Neuron (in vitro differentiated cells): ENCODE results near the gene TTC31.

Experiments
- H2AFZ ChIP-seq: one replicate; pipeline ENCODE4 v1.6.1; 2013; ENCODE audit warnings: low read depth, mild to moderate bottlenecking, inconsistent platforms, low read length, moderate library complexity
- H3K27me3 ChIP-seq: one replicate; pipeline ENCODE4 v1.6.1; 2013; ENCODE audit warnings: low read length; ENCODE audit not compliant: insufficient read depth
- H3K36me3 ChIP-seq: one replicate; pipeline ENCODE4 v1.6.1; 2013; ENCODE audit warnings: low read length; ENCODE audit not compliant: insufficient read depth
- H3K4me1 ChIP-seq: one replicate; pipeline ENCODE4 v1.6.1; 2013; ENCODE audit warnings: low read length; ENCODE audit not compliant: insufficient read depth
- H3K4me3 ChIP-seq: 2 replicates; pipeline ENCODE4 v1.5.1; 2013; ENCODE audit warnings: mild to moderate bottlenecking, low read length, moderate library complexity
- H3K9me3 ChIP-seq: one replicate; pipeline ENCODE4 v1.6.1; 2013; ENCODE audit warnings: low read length

TTC31 gene

DNA sequence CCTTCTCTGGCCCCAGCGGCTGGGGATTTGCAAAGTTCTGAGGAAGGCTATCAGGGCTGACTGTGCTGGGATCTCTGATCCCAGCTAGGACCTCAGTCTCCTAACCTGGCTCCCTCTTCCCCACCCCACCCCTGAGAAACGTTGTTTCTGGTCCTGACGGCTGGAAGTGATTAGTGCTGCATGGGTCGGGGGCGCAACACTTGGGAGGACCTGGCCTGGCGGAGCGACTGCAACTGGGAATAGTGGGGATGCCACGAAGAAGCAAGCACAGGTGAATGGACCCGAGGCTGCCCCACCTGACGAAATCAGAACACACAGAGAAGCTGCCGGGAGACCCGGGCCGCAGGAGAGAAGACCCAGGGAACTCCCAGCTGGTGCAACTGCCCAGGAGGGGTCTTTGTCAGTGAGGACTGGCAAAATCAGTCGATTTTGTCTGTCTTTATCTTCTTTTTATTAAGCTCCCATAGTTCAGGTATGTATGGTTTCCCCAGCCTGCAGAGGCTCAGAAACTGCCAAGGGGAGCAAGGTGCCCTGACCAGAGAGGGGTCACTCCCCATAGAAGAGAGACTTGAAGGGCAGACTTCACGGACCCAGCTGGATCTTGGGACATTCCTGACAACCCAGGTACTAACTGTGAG lies 17.2 kb downstream of the TTC31 start:
- H3K36me3 ChIP-seq, result peaks cover 4% of the 10 kb centered on the region
- H2AFZ ChIP-seq, result peak overlapping the region; percentile 64
- H3K9me3 ChIP-seq, result peaks cover 2% of the 10 kb centered on the region
- H3K27me3 ChIP-seq, result peaks cover 84% of the 10 kb centered on the region
- peaks cover 24% of the 10 kb centered on the region for H3K4me1 ChIP-seq
- peak overlapping the region; percentile 36 for H3K4me3 ChIP-seq

DNA sequence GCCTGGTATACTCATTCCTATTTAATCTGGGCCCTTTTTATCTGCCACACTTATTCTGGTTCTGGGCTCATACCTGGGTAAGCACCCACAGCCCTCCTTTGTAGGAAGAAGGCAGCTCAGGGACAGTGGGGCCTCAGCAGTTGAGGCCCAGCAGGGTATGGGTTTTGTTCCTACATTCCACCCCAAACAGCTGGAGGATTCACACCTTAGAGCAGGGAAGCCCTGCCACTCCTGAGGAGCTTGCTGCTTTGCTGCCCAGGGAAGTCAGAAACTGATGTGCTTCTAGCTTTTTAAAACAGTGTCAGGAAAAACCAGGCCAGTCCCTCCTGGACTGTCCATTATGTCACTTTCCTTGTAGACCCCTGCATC lies 17.7 kb downstream of the TTC31 start:
- Histone ChIP-seq H3K36me3 (peaks cover 9% of the 10 kb centered on the region), H3K9me3 (peaks cover 2% of the 10 kb centered on the region), H3K4me1 (peaks cover 24% of the 10 kb centered on the region), H3K27me3 (peaks cover 84% of the 10 kb centered on the region), H3K4me3 (no peak overlapping the region), H2AFZ (no peak overlapping the region)

- Histone ChIP-seq H3K36me3 (peaks cover 13% of the 10 kb centered on the region), H3K4me1 (peaks cover 30% of the 10 kb centered on the region), H3K4me3 (no peak overlapping the region), H2AFZ (no peak overlapping the region), H3K27me3 (peaks cover 79% of the 10 kb centered on the region), H3K9me3 (peaks cover 2% of the 10 kb centered on the region)
Measured at GRCh38 chr2:74501335-74502071, 18.6 kb downstream of the TTC31 start.

DNA sequence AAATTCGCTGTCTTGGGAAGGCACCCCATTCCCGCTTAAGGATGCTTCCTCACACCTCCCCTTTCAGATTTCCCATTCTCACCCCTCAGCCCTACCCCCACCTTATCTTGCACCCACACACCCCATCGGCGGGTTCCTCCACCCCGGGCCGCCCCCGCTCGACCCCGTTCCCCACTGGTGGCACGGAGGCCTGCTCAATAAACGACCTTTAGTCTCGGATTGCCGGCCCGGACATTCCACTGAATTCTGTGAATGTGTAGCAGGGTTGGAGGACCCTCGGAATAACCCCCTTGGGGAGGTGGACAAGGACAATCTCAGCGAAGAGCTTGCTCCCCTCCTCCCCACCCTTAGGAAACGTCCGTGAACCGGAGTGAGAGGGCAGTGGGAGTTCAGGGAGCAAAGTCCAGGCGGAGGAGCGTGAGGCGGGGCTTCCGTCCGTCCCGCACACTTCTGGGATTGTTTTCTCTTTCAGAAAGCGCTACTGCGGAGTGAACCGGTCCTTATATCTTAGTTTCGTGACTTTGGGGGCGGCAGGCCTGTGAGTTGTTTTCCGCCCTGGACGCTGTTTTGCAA lies 19.4 kb downstream of the TTC31 start:
- peaks cover 72% of the 10 kb centered on the region for H3K27me3 ChIP-seq
- H3K36me3 ChIP-seq, result peaks cover 13% of the 10 kb centered on the region
- H3K4me3 ChIP-seq, result no peak overlapping the region
- H3K9me3 ChIP-seq, result peaks cover 2% of the 10 kb centered on the region
- peaks cover 34% of the 10 kb centered on the region for H3K4me1 ChIP-seq
- no peak overlapping the region for H2AFZ ChIP-seq

- H3K9me3 ChIP-seq, result peaks cover 2% of the 10 kb centered on the region
- no peak overlapping the region for H2AFZ ChIP-seq
- no peak overlapping the region for H3K4me3 ChIP-seq
- peaks cover 13% of the 10 kb centered on the region for H3K36me3 ChIP-seq
- H3K4me1 ChIP-seq, result peaks cover 30% of the 10 kb centered on the region
- H3K27me3 ChIP-seq, result peaks cover 65% of the 10 kb centered on the region
Measured at GRCh38 chr2:74502720-74503505, 20.0 kb downstream of the TTC31 start.

DNA sequence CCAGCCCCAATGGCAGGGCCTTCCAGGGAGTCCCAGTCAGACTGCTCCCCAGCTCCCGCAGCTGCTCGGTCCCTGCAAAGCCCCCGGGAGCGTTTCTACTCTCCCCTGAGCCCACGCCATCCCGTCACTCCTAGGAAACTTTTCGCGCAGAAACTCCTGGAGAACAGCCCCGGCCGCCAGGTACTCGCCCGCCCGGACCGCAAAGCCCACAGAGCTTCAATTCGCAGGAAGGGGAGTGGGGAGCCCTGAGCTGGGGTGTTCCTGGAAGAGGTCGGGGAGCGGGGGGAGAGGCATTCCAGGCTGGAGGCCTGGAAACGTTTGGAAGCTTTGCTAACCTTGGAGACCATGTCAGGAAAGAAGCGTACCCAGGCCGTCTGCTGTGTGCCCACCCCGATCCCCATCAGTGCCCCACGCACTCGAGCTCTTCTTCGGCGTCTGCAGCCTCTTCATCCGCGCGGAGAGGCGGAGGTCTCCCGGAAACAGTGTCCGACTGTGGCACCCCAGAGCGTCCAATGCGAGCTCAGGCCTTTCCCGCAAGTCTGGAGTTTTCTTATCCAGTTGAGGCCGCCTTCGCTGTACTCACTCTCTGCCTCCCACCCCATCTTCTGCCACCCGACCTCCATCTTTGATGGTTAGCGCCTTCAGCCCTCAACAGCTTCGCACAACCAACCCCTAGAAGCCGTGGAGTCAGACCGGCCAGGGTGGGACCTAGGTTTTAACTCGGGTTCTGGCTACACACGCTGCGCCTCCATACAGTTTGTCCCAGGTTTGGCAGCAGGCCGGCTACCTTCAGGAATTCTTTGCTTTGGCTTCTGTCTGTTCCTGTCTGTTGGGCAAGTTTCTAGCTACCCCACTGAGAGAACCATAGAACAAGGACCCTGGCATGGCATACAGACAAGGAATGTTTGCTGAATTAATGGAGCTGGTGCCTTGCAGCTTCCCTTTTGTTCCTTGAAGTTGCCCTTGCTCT lies 20.9 kb downstream of the TTC31 start:
- Histone ChIP-seq H3K4me1 (peaks cover 21% of the 10 kb centered on the region), H2AFZ (no peak overlapping the region), H3K9me3 (peaks cover 2% of the 10 kb centered on the region), H3K27me3 (peaks cover 57% of the 10 kb centered on the region), H3K4me3 (no peak overlapping the region), H3K36me3 (peaks cover 13% of the 10 kb centered on the region)

- Histone ChIP-seq H3K9me3 (peaks cover 2% of the 10 kb centered on the region), H3K27me3 (peaks cover 50% of the 10 kb centered on the region), H3K36me3 (peaks cover 13% of the 10 kb centered on the region), H3K4me1 (peaks cover 13% of the 10 kb centered on the region), H2AFZ (no peak overlapping the region), H3K4me3 (no peak overlapping the region)
Measured at GRCh38 chr2:74504591-74504990, 21.7 kb downstream of the TTC31 start.

DNA sequence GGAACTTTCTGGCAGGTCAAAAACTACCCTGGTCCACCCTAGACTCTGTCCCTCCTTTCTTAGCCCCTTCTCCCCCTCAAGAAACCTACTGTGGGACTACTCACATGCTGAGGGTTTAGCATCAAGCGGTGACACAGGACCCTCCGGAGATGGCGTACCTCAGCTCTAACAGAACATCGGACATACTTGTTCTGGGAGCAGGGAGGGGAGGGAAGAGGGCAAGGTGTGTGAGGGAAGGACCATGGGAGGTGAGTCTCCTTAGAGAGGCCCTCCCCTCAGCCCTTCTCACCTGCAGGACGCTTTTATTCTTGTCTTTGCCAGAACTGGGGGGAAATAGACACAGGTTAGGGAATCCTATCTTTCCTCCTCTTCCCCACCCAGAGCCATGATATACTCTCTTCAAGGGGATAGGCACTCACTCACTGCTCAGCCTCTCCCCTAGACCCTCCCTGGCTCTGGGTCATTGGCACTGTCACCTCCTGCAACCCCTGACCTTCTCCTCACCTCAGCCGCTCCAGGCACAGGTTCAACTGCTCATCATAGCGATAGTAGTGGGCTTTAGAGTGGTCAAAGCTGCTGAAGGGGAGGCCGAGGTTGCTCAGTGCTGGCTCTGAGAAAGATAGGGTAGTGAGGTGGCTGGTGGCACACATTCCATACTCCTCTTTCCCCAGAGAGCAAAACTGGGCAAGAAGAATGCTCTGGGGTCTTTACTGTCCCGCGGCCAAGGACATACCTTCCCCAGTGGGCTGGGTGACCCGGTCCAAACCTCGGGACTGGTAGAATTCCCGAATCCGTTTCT lies 22.8 kb downstream of the TTC31 start:
- Histone ChIP-seq H3K36me3 (peaks cover 13% of the 10 kb centered on the region), H3K9me3 (peaks cover 2% of the 10 kb centered on the region), H3K27me3 (peaks cover 50% of the 10 kb centered on the region), H2AFZ (no peak overlapping the region), H3K4me3 (no peak overlapping the region), H3K4me1 (peaks cover 10% of the 10 kb centered on the region)

GRCh38 chr2:74507145-74507925 lies 24.5 kb downstream of the TTC31 start, which contains the start of gene PCGF1:
TSS of gene PCGF1 (minus strand) at chr2:74507695. CDS start at chr2:74507668, 27 bp downstream.
- H3K27me3 ChIP-seq, result peaks cover 47% of the 10 kb centered on the region
- peak within 1 kb of the TSS; percentile 61 for H3K4me3 ChIP-seq
- peak within 1 kb of the TSS; percentile 96 for H2AFZ ChIP-seq
- peaks cover 2% of the 10 kb centered on the region for H3K9me3 ChIP-seq
- H3K36me3 ChIP-seq, result peaks cover 13% of the 10 kb centered on the region
- peaks cover 10% of the 10 kb centered on the region for H3K4me1 ChIP-seq

GRCh38 chr2:74507926-74508520 lies 25.1 kb downstream of the TTC31 start:
- H3K4me3 ChIP-seq, result peak overlapping the region; percentile 61

GRCh38 chr2:74510272-74510671 lies 27.4 kb downstream of the TTC31 start:
- peaks cover 10% of the 10 kb centered on the region for H3K4me1 ChIP-seq
- no peak overlapping the region for H3K4me3 ChIP-seq
- no peak overlapping the region for H2AFZ ChIP-seq
- peaks cover 7% of the 10 kb centered on the region for H3K36me3 ChIP-seq
- peaks cover 53% of the 10 kb centered on the region for H3K27me3 ChIP-seq
- H3K9me3 ChIP-seq, result no peaks in the 10 kb centered on the region

More at GRCh38 chr2:74507926-74508520, 25.1 kb downstream of the TTC31 start:
- Histone ChIP-seq H3K27me3 (peaks cover 45% of the 10 kb centered on the region), H2AFZ (peak overlapping the region; percentile 96), H3K4me1 (peaks cover 10% of the 10 kb centered on the region), H3K36me3 (peaks cover 13% of the 10 kb centered on the region), H3K9me3 (no peaks in the 10 kb centered on the region)
